Neuronal stem cell (in vitro differentiated cells): ENCODE results near the gene AUTS2.

Source experiments
- DNase-seq: peaks from one replicate; pipeline ENCODE4 v3.0.0-alpha.2; 2013; ENCODE audit warnings: low spot score
- H2AFZ ChIP-seq: one replicate; pipeline ENCODE4 v1.6.1; 2013; ENCODE audit warnings: mild to moderate bottlenecking, low read length, inconsistent platforms
- H2AK5ac ChIP-seq: 2 replicates; pipeline ENCODE4 v1.6.1; 2013; ENCODE audit warnings: low read depth, mild to moderate bottlenecking, inconsistent platforms, low read length, moderate library complexity, mixed read lengths
- H2BK120ac ChIP-seq: 2 replicates; pipeline ENCODE4 v1.6.1; 2013; ENCODE audit warnings: low read depth, mild to moderate bottlenecking, inconsistent platforms, low read length, moderate library complexity, mixed read lengths
- H2BK12ac ChIP-seq: one replicate; pipeline ENCODE4 v1.6.1; 2013; ENCODE audit warnings: low read length, inconsistent platforms
- H2BK15ac ChIP-seq: 2 replicates; pipeline ENCODE4 v1.6.1; 2013; ENCODE audit warnings: mild to moderate bottlenecking, low read length, inconsistent platforms, mixed read lengths
- H2BK5ac ChIP-seq: one replicate; pipeline ENCODE4 v1.6.1; 2013; ENCODE audit warnings: inconsistent platforms, mild to moderate bottlenecking, low read length, moderate library complexity
- H3K14ac ChIP-seq: one replicate; pipeline ENCODE4 v1.6.1; 2013; ENCODE audit warnings: low read length, inconsistent platforms
- H3K18ac ChIP-seq: 2 replicates; pipeline ENCODE4 v1.6.1; 2013; ENCODE audit warnings: low read length, inconsistent platforms
- H3K23ac ChIP-seq: 2 replicates; pipeline ENCODE4 v1.6.1; 2013; ENCODE audit warnings: low read depth, mild to moderate bottlenecking, mixed read lengths, low read length, inconsistent platforms; ENCODE audit not compliant: poor library complexity
- H3K27ac ChIP-seq: replicated peaks from 3 replicates; pipeline ENCODE4 v1.5.1; 2013; ENCODE audit warnings: low read length, inconsistent platforms
- H3K27me3 ChIP-seq, 3 experiments: 2 replicates each; pipeline ENCODE4 v1.6.1; 2013; ENCODE audit warnings: low read length in 3 of 3, mild to moderate bottlenecking in 2 of 3, inconsistent platforms in 1 of 3, low read depth in 1 of 3, mixed read lengths in 1 of 3, moderate library complexity in 1 of 3; ENCODE audit not compliant: control insufficient read depth in 3 of 3, insufficient read depth in 3 of 3
- H3K36me3 ChIP-seq, 2 donors: replicated peaks in 1 of 2; 2 replicates each; pipeline ENCODE4 v1.6.1; 2013; ENCODE audit warnings: low read length in 2 of 2; ENCODE audit not compliant: control insufficient read depth in 2 of 2, insufficient read depth in 2 of 2
- H3K4ac ChIP-seq: 2 replicates; pipeline ENCODE4 v1.6.1; 2013; ENCODE audit warnings: inconsistent platforms, mild to moderate bottlenecking, low read length, moderate library complexity
- H3K4me1 ChIP-seq, 2 donors: 1 replicate in 1 of 2; 2 replicates in 1 of 2; pipeline ENCODE4 v1.6.1; 2013; ENCODE audit warnings: low read length in 2 of 2, low read depth in 1 of 2; ENCODE audit not compliant: control insufficient read depth in 2 of 2, insufficient read depth in 1 of 2
- H3K4me2 ChIP-seq: one replicate; pipeline ENCODE4 v1.6.1; 2013; ENCODE audit warnings: mild to moderate bottlenecking, low read length, inconsistent platforms; ENCODE audit not compliant: insufficient read depth, poor library complexity, severe bottlenecking
- H3K4me3 ChIP-seq, 2 donors: 2 replicates each; pipeline ENCODE4 v1.5.1; 2013; ENCODE audit warnings: low read length in 2 of 2, mild to moderate bottlenecking in 2 of 2, inconsistent platforms in 1 of 2, moderate library complexity in 1 of 2
- H3K79me1 ChIP-seq: one replicate; pipeline ENCODE4 v1.6.1; 2013; ENCODE audit warnings: low read depth, mild to moderate bottlenecking, inconsistent platforms, low read length, moderate library complexity
- H3K9ac ChIP-seq: one replicate; pipeline ENCODE4 v1.6.1; 2013; ENCODE audit warnings: mild to moderate bottlenecking, low read depth, low read length, inconsistent platforms; ENCODE audit not compliant: poor library complexity
- H3K9me3 ChIP-seq, 2 donors: replicated peaks in 1 of 2; 2 replicates each; pipeline versions ENCODE3 to v1.6.1; 2013; ENCODE audit warnings: low read length in 2 of 2, mild to moderate bottlenecking in 2 of 2, inconsistent platforms in 1 of 2, low read depth in 1 of 2, mixed read lengths in 1 of 2, moderate library complexity in 1 of 2; ENCODE audit not compliant: control insufficient read depth in 2 of 2, insufficient read depth in 1 of 2
- H4K8ac ChIP-seq: one replicate; pipeline ENCODE4 v1.6.1; 2013; ENCODE audit warnings: low read depth, mild to moderate bottlenecking, inconsistent platforms, low read length, moderate library complexity
- H4K91ac ChIP-seq: one replicate; pipeline ENCODE4 v1.6.1; 2013; ENCODE audit warnings: low read length, low read depth, mild to moderate bottlenecking, inconsistent platforms; ENCODE audit not compliant: poor library complexity
- WGBS, 2 donors: extraction: QIAGEN DNeasy Blood & Tissue Kit; methylation state at CpG; one replicate each; pipeline ENCODE4 v1.1.7; 2013; ENCODE audit warnings: missing lambda C conversion rate in 2 of 2, mixed read lengths in 1 of 2; ENCODE audit not compliant: insufficient read length in 2 of 2, insufficient replicate concordance in 1 of 2; ENCODE audit errors: extremely low coverage in 2 of 2; 5-methylcytosine and 5-hydroxymethylcytosine counted together

The AUTS2 gene

DNA sequence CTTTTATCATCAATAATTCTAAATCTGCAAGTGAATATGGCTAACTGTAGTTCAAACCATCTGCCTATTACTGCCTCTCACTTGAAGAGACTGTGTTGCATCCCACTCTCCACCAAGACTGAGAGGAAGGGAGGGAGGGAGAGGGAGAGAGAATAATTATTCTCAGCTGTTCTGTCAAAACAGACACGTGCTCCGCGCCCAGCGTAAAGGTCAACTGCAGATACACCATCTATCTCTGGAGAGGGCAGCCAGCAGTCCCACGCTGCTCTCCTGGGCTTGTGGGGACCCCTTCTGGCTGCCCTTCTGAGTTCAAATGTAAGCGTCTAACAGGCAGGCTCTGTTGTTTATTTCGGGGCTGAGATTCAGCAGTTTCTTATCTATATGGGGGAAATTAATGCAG is 908.2 kb downstream of the AUTS2 start:
- H3K79me1 ChIP-seq = no peaks in the 10 kb centered on the region
- peaks cover 0 to 2% of the 10 kb centered on the region in 2 donors for H3K9me3 ChIP-seq
- no peak overlapping the region for H2BK15ac ChIP-seq

DNA sequence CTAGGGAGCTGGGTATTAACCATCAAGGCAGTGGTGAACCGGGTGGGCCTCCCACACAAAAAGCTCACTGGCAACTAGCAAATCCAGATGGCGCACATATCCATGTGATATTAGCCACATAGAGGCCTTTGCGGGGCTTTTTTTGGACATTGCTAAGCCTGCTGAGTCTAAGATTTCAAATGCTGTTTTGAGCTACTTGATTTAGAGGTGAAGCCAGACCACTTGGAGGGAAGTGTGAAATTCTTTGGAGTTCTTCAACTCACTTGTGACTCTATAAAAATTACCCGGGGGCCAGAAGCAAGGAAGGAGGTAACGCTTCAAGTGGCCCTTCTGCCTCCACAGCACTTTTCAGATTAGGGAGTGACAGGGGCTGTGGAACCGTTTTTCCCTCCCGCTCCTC is 913.9 kb downstream of the AUTS2 start:
- Histone ChIP-seq H3K4me3 (no peak overlapping the region), H3K14ac (no peak overlapping the region), H3K27me3 (no peaks in the 10 kb centered on the region), H3K9me3 (peaks cover 0 to 2% of the 10 kb centered on the region in 2 donors), H3K23ac (no peak overlapping the region), H2BK15ac (no peak overlapping the region), H2AK5ac (no peak overlapping the region), H4K8ac (no peak overlapping the region), H3K4me2 (no peak overlapping the region), H3K4ac (no peak overlapping the region), H4K91ac (no peak overlapping the region), H2BK12ac (no peak overlapping the region), H2BK120ac (no peak overlapping the region), H3K79me1 (no peaks in the 10 kb centered on the region), H3K4me1 (no peaks in the 10 kb centered on the region), H2BK5ac (no peak overlapping the region), H3K9ac (no peak overlapping the region), H2AFZ (no peak overlapping the region), H3K18ac (no peak overlapping the region), H3K27ac (no peak overlapping the region), H3K36me3 (no peaks in the 10 kb centered on the region)
- no CpG with 5 or more reads among the region's 7 CpGs for WGBS, 2 donors
- no peak for DNase-seq

More for the DNA sequence above, 908.2 kb downstream of the AUTS2 start:
- no CpG with 5 or more reads among the region's 7 CpGs for WGBS, 2 donors
- no peak overlapping the region for H3K9ac ChIP-seq
- no peak overlapping the region for H4K91ac ChIP-seq
- no peak overlapping the region for H3K18ac ChIP-seq
- H4K8ac ChIP-seq = no peak overlapping the region
- H3K14ac ChIP-seq = no peak overlapping the region
- H3K4me1 ChIP-seq = peaks cover 3 to 5% of the 10 kb centered on the region in 2 donors
- no peaks in the 10 kb centered on the region for H3K27me3 ChIP-seq
- H2BK5ac ChIP-seq = no peak overlapping the region
- no peak overlapping the region for H3K4ac ChIP-seq
- H2AFZ ChIP-seq = no peak overlapping the region
- DNase-seq = no peak
- peaks cover 0 to 3% of the 10 kb centered on the region in 2 donors for H3K36me3 ChIP-seq
- H3K4me2 ChIP-seq = no peak overlapping the region
- H2AK5ac ChIP-seq = no peak overlapping the region
- no peak overlapping the region for H3K27ac ChIP-seq
- H2BK12ac ChIP-seq = no peak overlapping the region
- no peak overlapping the region for H2BK120ac ChIP-seq
- H3K23ac ChIP-seq = no peak overlapping the region
- H3K4me3 ChIP-seq = no peak overlapping the region

DNA sequence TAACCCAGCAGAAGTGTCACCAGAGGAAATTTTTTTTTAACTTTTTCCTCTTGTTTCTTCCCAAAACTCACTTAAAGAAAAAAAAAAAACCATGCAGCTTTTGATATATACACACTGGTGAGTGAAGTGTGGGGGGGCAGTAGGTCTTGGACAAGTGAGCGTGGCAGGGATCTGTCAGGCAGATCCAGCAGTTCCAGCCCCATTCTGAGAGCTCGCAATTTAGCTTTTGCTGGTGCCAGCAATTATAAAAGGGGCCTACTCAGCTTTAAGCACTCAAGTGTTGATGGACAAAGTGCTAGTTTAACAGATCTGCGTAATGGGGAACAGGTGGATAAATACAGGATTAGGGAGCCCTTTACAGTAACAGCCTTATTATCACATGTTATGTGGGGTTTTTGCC is 914.5 kb downstream of the AUTS2 start:
- Histone ChIP-seq H4K91ac (no peak overlapping the region), H2AK5ac (no peak overlapping the region), H3K18ac (no peak overlapping the region), H3K23ac (no peak overlapping the region), H3K27ac (no peak overlapping the region), H4K8ac (no peak overlapping the region), H3K79me1 (no peaks in the 10 kb centered on the region), H3K4me2 (no peak overlapping the region), H3K27me3 (no peaks in the 10 kb centered on the region), H3K36me3 (no peaks in the 10 kb centered on the region), H2BK15ac (no peak overlapping the region), H2BK120ac (no peak overlapping the region), H3K9ac (no peak overlapping the region), H3K4me3 (no peak overlapping the region), H2AFZ (no peak overlapping the region), H3K4ac (no peak overlapping the region), H3K9me3 (peaks cover 0 to 2% of the 10 kb centered on the region in 2 donors), H3K14ac (no peak overlapping the region), H2BK12ac (no peak overlapping the region), H3K4me1 (no peaks in the 10 kb centered on the region), H2BK5ac (no peak overlapping the region)
- no peak for DNase-seq
- WGBS, 2 donors = no CpG with 5 or more reads among the region's 3 CpGs

DNA sequence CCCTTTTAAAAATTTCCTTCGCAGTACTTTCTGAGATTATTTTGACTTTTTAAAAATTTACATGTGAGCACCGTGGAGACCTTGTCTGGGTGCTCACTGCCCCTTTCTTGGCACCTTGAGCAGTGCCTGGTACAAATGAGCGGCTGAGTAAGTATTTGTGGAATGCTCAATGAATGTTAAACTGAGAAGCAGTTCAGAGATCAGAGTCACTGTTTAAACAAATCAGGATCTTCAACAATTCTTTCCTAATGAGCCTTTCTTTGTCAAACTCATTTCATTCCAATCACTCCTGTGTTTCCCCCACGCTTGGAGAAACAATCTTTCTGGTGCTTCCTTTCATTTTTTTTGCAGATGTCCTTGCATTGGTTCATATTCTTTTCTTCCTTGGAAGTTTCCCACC is 922.3 kb downstream of the AUTS2 start:
- H3K4me3 ChIP-seq = no peak overlapping the region
- no peak overlapping the region for H3K4me2 ChIP-seq
- H2AFZ ChIP-seq = no peak overlapping the region
- H3K79me1 ChIP-seq = no peaks in the 10 kb centered on the region
- no peak overlapping the region for H3K27ac ChIP-seq
- no peak overlapping the region for H3K9ac ChIP-seq
- H3K4ac ChIP-seq = no peak overlapping the region
- no peak overlapping the region for H3K18ac ChIP-seq
- no peak for DNase-seq
- no peak overlapping the region for H3K23ac ChIP-seq
- no peak overlapping the region for H2BK15ac ChIP-seq
- H4K91ac ChIP-seq = no peak overlapping the region
- H3K36me3 ChIP-seq = no peaks in the 10 kb centered on the region
- no peak overlapping the region for H2BK12ac ChIP-seq
- H2BK5ac ChIP-seq = no peak overlapping the region
- no peak overlapping the region for H3K14ac ChIP-seq
- H3K4me1 ChIP-seq = peaks cover 0 to 14% of the 10 kb centered on the region in 2 donors
- no peak overlapping the region for H4K8ac ChIP-seq
- H2BK120ac ChIP-seq = no peak overlapping the region
- no peaks in the 10 kb centered on the region for H3K27me3 ChIP-seq
- whole genome bisulfite sequencing, 2 donors = no CpG with 5 or more reads among the region's 4 CpGs
- no peak overlapping the region for H2AK5ac ChIP-seq
- no peaks in the 10 kb centered on the region for H3K9me3 ChIP-seq
